OCI-LY7 (cell line): ENCODE results near the gene VWC2L. TPM values are rescaled to one million over a fixed set of nuclear protein-coding genes. Genes with fewer than 3 reads are reported as not detected.

Experiments
- BruUV-seq: library from RNA; stranded (reverse); fragments of 400-500 nt; replicated peaks from 2 replicates; lab custom pipeline; 2021; lab: Mats Ljungman, UMichigan
- CTCF ChIA-PET: fragments of 300-600 bp; sonication (Branson Sonifier 250); formaldehyde crosslinking; loops from one replicate; lab custom pipeline; 2022; ENCODE audit warnings: antibody characterized with exemption; ENCODE audit not compliant: unreplicated experiment; lab: Charles Lee
- POLR2A ChIA-PET: fragments of 300-600 bp; sonication (Branson Sonifier 250); formaldehyde crosslinking; loops from one replicate; lab custom pipeline; 2022; ENCODE audit warnings: antibody characterized with exemption; lab: Charles Lee
- DNase-seq: peaks from one replicate; pipeline ENCODE4 v3.0.0-alpha.2; 2015; ENCODE audit warnings: low spot score
- H2AFZ ChIP-seq: fragments of 200-600 bp; sonication (generic), shearing (Covaris generic); 2 replicates; pipeline ENCODE4 v1.6.1; 2014; ENCODE audit warnings: mild to moderate bottlenecking, antibody characterized with exemption, low read length, moderate library complexity
- H3K27ac ChIP-seq: fragments of 200-600 bp; sonication (generic); 2 replicates; pipeline ENCODE4 v1.5.1; 2014; ENCODE audit warnings: mixed run types, low read depth, mild to moderate bottlenecking, moderate library complexity, low read length, inconsistent platforms; ENCODE audit not compliant: poor library complexity, severe bottlenecking
- H3K36me3 ChIP-seq: fragments of 200-600 bp; sonication (generic); 2 replicates; pipeline ENCODE4 v1.6.1; 2014; ENCODE audit warnings: mild to moderate bottlenecking, antibody characterized with exemption, low read length, moderate library complexity, mixed read lengths; ENCODE audit not compliant: insufficient read depth
- H3K4me1 ChIP-seq: fragments of 200-600 bp; sonication (generic); 2 replicates; pipeline ENCODE4 v1.5.1; 2014; ENCODE audit warnings: mild to moderate bottlenecking, low read length; ENCODE audit not compliant: insufficient read depth, poor library complexity, severe bottlenecking
- H3K4me2 ChIP-seq: fragments of 200-600 bp; sonication (generic); 2 replicates; pipeline ENCODE4 v1.6.1; 2014; ENCODE audit warnings: mild to moderate bottlenecking, low read length
- H3K4me3 ChIP-seq: fragments of 200-600 bp; sonication (generic); 2 replicates; pipeline ENCODE4 v1.5.1; 2014; ENCODE audit warnings: mild to moderate bottlenecking, low read depth, low read length; ENCODE audit not compliant: poor library complexity, severe bottlenecking
- H3K79me2 ChIP-seq: fragments of 200-600 bp; sonication (generic); 2 replicates; pipeline ENCODE4 v1.6.1; 2016; ENCODE audit warnings: low read depth, mild to moderate bottlenecking, low read length, moderate library complexity, mixed read lengths; ENCODE audit not compliant: insufficient read depth
- H3K9me2 ChIP-seq: fragments of 200-600 bp; sonication (generic); 2 replicates; pipeline ENCODE4 v1.6.1; 2016; ENCODE audit warnings: mild to moderate bottlenecking, low read length, mixed read lengths; ENCODE audit not compliant: insufficient read depth
- H3K9me3 ChIP-seq: fragments of 200-600 bp; sonication (generic); 2 replicates; pipeline ENCODE4 v1.6.1; 2014; ENCODE audit warnings: mild to moderate bottlenecking, mixed run types, low read length, mixed read lengths
- H4K20me1 ChIP-seq: fragments of 200-600 bp; sonication (generic); 2 replicates; pipeline ENCODE4 v1.6.1; 2014; ENCODE audit warnings: mild to moderate bottlenecking, antibody characterized with exemption, low read length, moderate library complexity, mixed read lengths; ENCODE audit not compliant: insufficient read depth
- EZH2phosphoT487 ChIP-seq: fragments of 200-600 bp; sonication (generic); IDR thresholded peaks from 2 replicates; pipeline ENCODE4 v1.6.1; 2018; ENCODE audit warnings: low read depth, borderline replicate concordance, mild to moderate bottlenecking, mixed run types, antibody characterized with exemption, low read length, moderate library complexity, mixed read lengths
- intact Hi-C: fragments of 100-400 bp; cut with micrococcal nuclease; formaldehyde crosslinking; loops from one replicate; pipeline ENCODE4 v1.10.0; 2022; ENCODE audit not compliant: unreplicated experiment
- total RNA-seq, 2 experiments: library from RNA; depleted of rRNA in 1 of 2; stranded (reverse); fragments of >200 nt in 1 of 2; shearing (Covaris generic) in 1 of 2; gene quantifications; 2 replicates each; pipeline ENCODE4 v1.2.3, GENCODE V29; 2014 to 2022
- TF ChIP-seq, protein P1 (sequence below): fragments of 200-600 bp; sonication (generic); conservative IDR thresholded peaks from 2 replicates; pipeline ENCODE4 v1.5.1; 2014; ENCODE audit warnings: mild to moderate bottlenecking, antibody characterized with exemption, low read length, moderate library complexity, mixed read lengths

VWC2L gene
- total RNA-seq, 2 experiments from 2014 or later: not detected

DNA sequence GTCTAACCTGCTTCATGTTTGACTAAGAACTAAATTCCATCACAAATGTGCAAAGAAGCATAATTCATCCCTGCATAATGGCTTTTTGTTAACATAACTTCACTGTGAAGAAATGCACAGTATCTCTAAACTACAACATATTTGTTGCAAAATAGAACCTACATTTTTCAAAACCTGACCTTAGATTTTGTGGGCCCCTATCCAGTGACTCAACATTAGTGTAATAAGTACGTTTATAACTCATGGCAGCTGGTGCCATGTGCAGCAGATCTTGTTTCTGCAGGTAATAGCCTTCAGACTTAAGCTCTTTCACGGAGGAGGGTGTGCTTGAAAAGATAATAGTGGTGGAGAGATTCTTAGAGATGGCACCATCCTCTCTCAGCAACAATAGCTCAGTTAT, 28.6 kb upstream of the VWC2L start:
- CTCF ChIA-PET: no interaction called here
- POLR2A ChIA-PET: no interaction called here
- Histone ChIP-seq H3K4me3 (no peak overlapping the region), H3K9me3 (no peaks in the 10 kb centered on the region), H2AFZ (no peak overlapping the region), H4K20me1 (no peaks in the 10 kb centered on the region), H3K36me3 (no peaks in the 10 kb centered on the region), H3K27ac (no peak overlapping the region), H3K4me2 (no peak overlapping the region), H3K9me2 (no peaks in the 10 kb centered on the region), H3K4me1 (no peaks in the 10 kb centered on the region), H3K79me2 (no peaks in the 10 kb centered on the region)
- BruUV-seq: no TSS peak
- intact Hi-C loops: no loop called here
- no peak for DNase-seq
- TF ChIP-seq, protein P1, sequence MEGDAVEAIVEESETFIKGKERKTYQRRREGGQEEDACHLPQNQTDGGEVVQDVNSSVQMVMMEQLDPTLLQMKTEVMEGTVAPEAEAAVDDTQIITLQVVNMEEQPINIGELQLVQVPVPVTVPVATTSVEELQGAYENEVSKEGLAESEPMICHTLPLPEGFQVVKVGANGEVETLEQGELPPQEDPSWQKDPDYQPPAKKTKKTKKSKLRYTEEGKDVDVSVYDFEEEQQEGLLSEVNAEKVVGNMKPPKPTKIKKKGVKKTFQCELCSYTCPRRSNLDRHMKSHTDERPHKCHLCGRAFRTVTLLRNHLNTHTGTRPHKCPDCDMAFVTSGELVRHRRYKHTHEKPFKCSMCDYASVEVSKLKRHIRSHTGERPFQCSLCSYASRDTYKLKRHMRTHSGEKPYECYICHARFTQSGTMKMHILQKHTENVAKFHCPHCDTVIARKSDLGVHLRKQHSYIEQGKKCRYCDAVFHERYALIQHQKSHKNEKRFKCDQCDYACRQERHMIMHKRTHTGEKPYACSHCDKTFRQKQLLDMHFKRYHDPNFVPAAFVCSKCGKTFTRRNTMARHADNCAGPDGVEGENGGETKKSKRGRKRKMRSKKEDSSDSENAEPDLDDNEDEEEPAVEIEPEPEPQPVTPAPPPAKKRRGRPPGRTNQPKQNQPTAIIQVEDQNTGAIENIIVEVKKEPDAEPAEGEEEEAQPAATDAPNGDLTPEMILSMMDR: no peak
- no peak for TF ChIP-seq EZH2phosphoT487

DNA sequence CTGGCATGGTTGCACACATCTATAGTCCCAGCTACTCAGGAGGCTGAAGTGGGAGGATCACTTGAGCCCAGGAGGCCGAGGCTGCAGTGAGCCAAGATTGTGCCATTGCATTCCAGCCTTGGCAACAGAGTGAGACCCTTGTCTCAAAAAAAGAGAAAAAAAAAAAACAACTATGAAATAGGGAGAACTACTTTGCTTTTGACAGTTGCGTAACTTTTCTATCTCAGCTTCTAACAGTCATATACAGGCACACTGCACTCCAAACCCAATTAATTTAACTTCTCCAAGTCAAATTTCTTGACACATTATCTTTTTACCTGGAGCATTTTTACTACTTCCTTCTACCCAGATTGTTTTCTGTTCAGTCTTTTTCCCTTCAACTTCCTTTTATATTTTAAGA, 24.1 kb upstream of the VWC2L start:
- Histone ChIP-seq H3K9me3 (no peaks in the 10 kb centered on the region), H3K4me3 (no peak overlapping the region), H3K27ac (no peak overlapping the region), H4K20me1 (no peaks in the 10 kb centered on the region), H3K4me1 (no peaks in the 10 kb centered on the region), H3K4me2 (no peak overlapping the region), H3K36me3 (no peaks in the 10 kb centered on the region), H3K9me2 (no peaks in the 10 kb centered on the region), H3K79me2 (no peaks in the 10 kb centered on the region), H2AFZ (no peak overlapping the region)
- BruUV-seq: no TSS peak
- TF ChIP-seq, protein P1: no peak
- TF ChIP-seq EZH2phosphoT487: no peak
- ChIA-PET POLR2A (no interaction called here), CTCF (no interaction called here)
- intact Hi-C loops: no loop called here
- DNase-seq: no peak

DNA sequence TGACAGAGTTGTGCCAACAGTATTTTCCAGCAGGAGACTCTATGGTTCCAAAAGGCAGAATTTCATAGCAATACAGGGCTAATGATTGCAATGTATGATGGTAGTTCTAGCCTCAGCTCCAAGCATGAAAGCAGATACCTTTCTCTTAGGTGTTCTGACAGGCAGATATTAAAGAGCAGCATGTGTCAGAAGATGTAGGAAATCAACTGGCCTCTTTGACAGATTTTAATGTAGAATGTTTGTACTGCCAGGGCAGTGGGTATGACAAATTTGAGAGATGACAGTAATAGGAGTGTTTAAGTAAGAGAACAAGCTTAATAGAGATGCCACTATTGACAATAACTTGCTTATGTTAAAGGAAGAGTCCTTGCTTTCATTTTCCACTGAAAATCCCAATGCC, 21.5 kb upstream of the VWC2L start:
- Histone ChIP-seq H3K4me3 (no peak overlapping the region), H3K9me2 (no peaks in the 10 kb centered on the region), H3K36me3 (no peaks in the 10 kb centered on the region), H3K27ac (no peak overlapping the region), H3K9me3 (no peaks in the 10 kb centered on the region), H3K79me2 (no peaks in the 10 kb centered on the region), H4K20me1 (no peaks in the 10 kb centered on the region), H2AFZ (no peak overlapping the region), H3K4me2 (no peak overlapping the region), H3K4me1 (no peaks in the 10 kb centered on the region)
- intact Hi-C loops: no loop called here
- no TSS peak for BruUV-seq
- no peak for DNase-seq
- CTCF ChIA-PET: no interaction called here
- POLR2A ChIA-PET: interaction anchor here (0.7 kb wide), 1 partner anchor 63 kb away, joined by 4 read pairs; no protein-coding TSS in a partner anchor
- TF ChIP-seq EZH2phosphoT487: no peak
- TF ChIP-seq, protein P1: no peak
